Measurements from ENCODE around the gene RYR2.
"Not testable (repeated sequence)": the region's sequence is repeated elsewhere in the genome, so short reads cannot be mapped to it uniquely, and the experiment has no call there.

RYR2 gene

DNA sequence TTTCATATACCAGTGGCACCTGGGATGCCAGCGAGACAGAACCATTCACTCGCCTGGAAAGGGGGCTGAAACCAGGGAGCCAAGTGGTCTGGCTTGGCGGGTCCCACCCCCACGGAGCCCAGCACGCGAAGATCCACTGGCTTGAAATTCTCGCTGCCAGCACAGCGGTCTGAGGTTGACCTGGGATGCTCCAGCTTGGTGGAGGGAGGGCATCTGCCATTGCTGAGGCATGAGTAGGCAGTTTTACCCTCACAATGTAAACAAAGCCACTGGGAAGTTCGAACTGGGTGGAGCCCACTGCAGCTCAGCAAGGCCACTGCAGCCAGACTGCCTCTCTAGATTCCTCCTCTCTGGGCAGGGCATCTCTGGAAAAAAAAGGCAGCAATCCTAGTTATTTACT, 778.6 kb downstream of the RYR2 start:
- not testable (repeated sequence) for DNase-seq

DNA sequence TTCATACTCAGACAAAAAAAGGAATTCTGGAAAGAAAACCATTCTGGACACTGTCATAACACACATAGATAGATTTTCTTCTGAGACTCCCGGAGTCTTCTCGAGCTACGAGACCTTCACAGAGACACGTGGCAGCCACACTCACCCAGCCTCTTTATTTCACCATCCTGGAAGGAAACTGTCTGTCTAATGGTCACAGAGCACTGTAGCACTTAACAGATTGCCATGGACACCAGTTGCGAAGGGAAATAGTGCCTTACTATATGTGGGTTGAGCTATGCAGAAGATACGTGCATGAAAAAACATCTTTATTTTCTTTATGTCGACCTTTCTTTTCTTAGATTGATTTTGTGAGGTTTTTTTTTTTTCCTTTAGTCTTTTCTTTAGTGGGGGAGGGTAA, 790.9 kb downstream of the RYR2 start:
- no peak for DNase-seq

DNA sequence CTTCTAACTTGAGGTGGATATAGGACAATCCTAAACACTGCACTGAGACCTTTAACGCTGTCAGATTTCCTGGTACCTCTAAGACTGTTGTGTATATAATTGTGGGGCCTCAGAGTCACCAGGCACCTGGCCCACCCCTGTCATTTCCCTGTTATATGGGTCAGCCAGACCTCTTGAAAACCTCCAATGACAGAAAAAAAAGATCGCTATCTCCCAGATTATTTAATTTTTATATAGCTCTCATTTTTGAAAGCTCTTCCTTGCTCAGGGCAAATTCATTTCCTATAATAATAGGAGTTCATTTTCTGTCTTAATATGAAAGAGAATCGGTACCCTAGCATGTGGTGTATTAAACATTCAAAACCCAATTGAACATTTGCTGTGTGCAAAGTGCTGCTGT, 792.1 kb downstream of the RYR2 start:
- no peak for DNase-seq

DNA sequence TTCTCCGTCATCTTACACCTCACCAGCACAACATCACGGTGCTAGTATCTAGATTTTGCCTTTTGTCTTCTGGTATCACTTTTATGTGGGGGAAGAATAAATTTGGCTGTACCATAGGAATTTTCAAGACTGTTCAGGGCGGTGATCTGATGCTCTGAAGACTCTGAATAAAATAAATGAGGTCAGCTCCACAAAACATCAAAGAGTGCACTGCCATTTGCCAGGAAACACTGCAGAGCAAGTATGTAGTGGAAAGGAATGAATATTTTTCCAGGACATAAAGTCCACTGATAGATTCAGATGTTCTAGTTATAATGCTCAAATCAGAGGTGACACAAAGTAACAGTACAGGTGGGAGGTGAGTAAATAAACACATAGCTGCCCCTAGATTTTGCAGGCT, 792.5 kb downstream of the RYR2 start:
- no peak for DNase-seq

DNA sequence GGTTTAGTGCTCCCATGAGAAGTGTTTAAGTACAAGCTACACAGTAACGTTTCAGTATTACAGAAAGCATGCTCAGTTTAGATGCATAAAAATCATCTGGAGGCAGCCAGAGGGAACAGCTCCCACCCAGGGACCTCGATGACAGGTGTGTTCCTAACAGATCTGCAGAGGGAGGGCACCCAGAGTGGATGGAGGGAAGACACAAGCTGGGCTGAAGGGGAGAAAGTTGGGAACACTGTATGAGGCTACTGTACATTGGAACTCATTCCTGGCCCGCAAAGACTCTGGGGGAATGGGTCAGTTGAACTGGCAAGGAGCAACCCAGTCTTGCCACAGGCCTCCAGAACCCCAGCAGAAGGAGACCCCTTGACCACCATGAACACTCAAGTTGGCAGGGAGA, 796.3 kb downstream of the RYR2 start:
- no peak for DNase-seq

DNA sequence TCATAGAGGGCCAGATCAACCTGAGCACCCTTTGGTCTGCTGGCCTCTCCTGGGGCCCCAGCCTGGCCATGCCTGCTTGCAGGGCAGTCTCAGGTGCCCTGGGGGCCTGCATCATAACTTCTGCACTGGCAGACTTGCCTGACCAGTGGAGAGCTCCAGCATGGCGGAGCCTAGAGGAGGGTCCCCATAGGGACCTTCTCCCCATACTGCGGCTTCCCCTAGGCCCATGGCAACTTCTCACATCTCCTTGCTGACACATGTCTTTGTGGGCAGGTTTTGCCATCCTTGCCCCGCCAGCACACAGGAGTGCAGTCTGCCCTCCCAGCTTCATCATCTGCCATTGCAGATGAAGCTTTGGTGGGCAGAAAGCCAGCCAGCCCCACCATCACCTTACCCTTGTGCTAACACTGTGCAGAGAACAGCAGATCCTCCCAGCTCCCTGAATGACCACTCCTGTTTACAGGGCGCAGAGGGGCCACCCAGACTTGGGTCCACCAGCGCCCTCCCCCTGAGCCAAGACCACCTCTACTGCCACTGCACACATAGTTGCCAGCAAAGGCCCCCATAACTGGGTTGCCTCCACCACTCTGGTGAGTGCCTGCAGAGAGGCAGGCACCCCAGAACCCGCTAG, 797.0 kb downstream of the RYR2 start:
- DNase-seq = no peak

DNA sequence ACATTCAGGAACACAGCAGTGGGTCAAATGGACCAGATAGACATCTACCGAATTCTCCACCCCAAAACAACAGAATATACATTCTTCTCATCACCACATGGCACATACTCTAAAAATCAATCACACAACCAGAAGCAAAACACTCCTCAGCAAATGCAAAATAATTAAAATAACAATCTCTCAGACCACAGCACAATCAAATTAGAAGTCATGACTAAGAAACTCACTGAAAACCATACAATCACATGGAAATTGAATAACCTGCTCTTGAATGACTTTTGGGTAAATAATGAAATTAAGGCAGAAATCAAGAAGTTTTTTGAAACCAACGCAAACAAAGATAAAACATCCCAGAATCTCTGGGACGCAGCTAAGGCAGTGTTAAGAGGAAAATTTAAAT, 799.5 kb downstream of the RYR2 start:
- no peak for DNase-seq

DNA sequence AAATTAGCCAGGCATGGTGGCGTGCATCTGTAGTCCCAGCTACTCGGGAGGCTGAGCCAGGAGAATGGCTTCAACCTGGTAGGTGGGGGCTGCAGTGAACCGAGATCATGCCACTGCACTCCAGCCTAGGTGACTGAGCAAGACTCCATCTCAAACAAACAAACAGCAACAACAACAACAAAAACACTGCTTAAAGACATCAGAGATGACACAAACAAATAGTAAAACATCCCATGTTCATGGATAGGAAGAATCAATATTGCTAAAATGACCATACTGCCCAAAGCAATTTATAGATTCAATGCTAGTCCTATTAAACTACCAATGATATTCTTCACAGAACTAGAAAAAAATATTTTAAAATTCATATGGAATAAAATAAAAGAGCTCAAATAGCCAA, 801.5 kb downstream of the RYR2 start:
- not testable (repeated sequence) for DNase-seq

DNA sequence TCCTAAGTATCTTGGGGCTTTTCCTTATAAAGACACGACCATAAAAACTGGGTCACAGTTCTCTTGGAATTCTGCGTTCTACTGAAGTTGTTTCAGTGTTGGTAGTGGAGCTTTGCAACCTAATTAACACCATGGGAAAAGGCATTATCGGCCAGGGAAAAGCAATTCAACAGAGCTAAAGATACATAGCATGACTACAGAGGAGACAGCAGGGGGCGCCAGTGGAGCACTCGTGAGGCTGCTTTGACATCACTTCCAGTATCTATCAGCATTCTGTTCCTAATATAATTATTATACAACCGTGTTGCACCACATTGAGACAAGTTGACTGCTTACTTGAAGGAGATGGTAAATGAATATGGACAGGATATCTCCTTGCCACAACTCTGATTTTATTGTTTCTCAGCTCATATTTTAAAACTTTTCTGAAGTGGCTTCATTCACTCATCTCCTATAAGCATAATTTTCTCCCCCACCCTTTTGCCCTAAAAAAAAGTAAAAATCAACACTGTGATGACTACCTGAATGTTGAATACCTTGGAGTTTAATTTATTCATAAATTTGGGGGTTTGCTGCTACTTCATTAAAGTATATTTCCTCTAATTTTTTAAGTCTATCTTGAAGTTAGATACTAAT, 809.3 kb downstream of the RYR2 start:
- no peak for DNase-seq

DNA sequence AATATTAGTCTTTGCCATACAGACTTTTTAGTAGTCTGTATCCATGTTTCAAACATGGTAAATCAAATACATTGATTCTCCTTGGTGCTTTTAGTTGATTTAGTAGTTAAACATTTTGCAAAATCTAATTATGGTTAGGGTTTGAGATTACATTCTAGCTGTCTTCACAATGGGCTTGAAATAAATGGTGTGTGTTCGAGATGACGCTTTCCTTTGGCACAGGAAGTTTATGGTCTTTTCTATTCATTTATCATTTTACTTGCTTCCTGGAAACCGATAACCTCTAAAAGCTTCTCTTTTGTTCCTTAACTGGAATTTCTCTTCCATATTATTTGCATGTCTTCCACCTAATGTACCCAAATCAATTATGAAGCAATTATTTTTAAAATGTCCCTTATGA, 810.4 kb downstream of the RYR2 start:
- no peak for DNase-seq

DNA sequence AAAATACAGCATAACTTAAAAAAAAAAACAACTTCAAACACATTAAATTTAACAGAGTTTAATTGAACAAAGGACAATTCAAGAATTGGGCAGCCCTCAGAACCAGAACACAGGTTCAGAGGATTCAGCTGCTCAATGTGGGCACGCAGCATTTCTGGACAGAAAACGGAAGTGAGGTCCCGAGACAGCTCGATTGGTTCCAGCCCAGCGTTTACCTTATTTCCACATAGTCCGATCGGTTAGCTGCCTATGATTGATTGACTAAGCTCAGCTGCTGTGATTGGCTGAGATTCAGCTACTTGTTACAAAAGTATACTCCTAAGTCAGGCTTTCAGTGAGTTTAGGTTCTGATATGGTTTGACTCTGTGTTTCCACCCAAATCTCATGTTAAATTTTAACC, 815.5 kb downstream of the RYR2 start:
- no peak for DNase-seq

DNA sequence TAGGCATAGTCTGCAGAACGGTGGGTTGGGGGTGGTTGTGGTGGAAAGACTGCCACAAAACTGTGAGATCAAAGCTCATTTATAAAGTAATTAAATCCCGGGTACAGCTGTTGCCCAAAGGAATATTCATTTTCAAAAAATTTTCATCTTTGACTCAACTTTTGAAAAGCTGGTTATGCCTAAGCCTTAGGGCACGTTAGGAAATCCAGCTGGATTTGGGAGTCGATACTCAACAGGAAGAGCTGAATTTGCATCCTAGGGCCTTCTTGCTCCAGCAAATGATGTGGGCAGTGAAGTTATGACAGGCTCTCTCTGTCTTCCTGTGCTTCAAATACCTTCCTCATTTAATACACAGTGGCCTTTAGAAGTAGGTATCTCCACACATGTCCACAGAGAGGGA, 817.0 kb downstream of the RYR2 start:
- DNase-seq = no peak

DNA sequence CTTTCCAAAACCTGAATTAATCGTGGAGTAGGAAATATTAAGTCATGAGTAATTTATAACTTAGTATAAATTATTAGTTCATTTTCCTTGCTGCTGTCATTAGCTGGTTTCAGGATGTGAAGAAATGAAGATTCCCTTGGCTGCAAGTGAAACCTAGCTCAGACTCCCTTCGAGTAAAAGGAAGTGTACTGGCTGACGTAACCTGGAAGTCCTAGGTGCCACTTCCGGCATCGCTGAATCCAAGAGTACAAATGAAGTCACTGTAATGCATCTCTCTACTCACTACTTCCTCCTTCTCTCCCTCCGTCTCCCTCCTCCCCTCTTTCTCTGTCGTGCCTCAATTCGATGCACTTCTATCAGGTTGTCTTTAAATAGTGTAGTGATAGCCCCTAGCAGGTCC, 820.0 kb downstream of the RYR2 start:
- DNase-seq = no peak

DNA sequence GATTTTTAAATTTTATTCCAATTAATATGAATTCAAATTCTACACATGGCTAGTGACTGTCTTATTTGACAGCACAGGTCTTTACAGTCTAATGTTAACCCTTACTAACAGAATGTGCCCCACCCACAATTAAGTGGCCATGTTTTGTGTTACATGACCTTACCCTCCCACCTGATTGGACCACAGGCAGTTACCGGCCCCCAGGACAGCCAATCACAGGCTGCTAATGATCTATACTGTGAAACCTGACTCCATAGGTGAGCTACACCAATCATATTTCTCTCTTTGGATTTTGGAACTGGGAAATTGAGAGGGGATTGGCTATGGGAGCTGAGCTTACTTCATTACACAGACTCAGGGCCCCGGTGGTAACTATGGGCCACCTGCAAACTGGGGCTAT, 821.2 kb downstream of the RYR2 start:
- DNase-seq = no peak

DNA sequence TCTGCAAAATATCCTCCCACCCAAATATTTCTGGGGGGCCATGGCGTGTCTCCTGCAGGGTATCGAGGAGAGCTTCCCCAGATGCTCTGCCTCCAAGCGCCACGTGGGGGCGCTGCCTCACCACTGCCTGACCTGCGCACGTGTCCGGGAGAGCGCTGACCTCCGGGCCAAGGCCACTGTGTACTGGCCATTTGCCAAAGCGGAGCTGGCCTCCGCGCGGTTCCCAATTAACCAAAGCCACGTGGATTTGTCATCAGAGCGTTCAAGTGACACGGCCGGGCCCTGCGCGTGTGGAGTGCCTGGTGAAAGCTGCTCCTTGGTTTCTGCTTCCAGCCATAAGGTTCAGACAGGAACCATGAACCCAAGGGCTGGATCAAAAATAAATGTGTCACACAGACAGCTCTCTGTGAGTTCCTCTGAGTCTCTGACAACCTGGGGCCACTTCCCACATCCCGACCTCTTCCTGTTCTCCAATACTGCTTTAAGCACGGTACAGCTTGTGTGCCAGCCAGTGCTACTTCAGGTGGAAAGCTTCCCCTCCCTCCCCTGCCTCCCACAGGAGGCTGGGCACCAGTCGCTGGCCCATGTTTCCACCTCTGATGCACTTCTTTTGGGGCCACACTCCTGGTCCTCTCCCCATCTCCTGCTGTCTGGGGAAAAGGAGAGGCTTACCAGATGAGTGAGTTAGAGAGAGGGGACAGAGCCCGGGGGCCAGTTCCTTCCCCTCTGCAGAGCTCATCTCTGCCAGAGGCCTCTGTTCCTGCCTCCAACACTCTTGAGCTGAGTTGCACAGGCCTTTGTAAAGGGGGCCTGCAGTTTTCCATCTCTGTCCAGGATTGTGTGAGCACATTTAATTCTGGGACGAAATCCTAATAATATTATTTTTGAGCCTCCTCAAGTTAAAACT, 822.6 kb downstream of the RYR2 start:
- DNase-seq = no peak

DNA sequence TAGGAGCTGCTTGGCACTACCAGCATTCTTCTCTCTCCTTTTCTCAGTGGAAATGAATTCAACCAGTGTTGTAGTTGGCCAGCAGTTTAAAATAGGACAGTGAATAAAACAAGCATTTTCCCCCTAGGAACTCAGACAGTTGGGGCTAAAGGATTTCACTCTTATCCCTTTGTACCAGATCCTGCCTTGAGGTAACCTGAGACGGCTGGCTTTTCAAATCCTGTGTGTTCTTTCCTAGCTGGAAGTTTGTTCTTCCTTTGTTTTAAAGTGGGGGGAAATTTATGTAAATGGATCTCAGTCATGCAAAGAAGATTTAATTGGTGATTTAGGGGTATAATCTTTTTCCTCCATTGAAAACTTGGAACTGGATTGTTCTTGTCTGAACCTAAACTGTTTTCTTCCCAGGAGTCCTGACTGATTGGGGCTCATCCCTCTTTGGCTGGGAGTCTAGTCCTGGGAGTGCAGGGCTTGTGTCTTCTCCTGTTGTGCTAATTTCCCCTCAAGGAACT, 825.5 kb downstream of the RYR2 start:
- DNase-seq = no peak

DNA sequence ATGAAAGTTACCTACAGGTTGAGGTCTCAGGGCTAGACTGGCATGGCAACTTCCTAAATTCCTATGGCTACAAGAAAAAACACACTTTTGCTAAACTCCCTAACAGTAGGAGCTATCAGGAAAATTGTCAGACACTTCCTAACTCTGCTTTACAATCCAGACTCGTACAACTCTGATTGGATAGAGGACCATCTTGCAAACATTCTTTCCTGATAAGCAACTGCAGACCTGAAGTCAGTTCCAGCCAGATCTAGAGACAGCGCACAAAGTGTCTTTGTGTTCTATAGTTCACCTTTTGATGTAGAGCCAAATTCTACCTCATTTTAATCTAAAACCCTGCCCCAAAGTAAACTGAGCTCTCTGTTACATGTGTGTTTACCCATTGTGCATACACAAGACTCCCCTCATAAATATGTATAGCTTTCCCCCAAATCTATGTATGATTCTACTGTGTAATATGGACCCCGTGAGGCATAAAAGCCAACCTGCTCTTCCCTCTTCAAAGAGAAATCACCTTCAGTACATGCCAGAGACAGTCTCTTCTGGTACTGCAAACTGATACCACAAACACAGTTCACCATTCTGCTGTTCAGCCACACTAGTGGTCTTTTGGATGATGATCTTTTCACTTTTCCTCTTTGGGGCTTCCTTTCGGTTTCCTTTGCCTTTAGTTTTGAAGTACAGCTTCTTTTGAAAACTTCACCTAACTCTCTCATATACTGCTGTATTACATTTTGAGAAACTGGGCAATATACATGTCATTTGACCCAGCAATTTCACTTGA, 827.0 kb downstream of the RYR2 start:
- DNase-seq = no peak

DNA sequence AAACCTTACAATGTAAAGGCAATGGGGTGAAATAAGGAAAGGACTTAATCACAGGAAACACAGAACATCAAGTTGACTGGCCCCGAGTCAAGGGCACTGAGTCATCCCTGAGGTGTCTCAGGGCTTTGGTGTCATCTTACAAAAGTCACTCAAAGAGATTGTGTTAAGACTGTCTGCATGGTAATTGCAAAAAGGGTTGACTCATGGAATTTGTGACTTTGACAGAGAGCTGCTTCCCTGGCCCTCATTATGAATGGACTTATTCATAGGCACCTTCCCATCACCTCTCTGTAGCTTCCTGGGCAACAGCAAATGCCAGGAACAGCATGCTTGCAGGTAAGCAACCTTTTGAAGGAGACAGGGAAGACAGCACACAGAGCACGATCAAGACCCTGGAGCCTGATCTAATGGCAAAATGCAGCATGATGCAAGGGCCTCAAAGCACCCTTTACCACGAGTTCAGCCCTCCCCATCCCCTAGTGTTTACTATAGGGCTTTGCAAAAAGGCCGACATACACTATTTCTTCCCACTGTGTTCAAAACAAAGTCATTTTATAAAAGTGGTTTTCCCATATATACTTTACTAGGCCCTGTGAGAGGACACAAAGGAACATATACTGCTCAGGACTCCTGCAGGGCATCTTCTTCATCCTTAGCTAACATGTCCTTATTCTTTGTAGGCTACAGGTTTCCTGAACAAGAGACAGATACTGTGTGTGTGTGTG, 831.7 kb downstream of the RYR2 start:
- DNase-seq = no peak

DNA sequence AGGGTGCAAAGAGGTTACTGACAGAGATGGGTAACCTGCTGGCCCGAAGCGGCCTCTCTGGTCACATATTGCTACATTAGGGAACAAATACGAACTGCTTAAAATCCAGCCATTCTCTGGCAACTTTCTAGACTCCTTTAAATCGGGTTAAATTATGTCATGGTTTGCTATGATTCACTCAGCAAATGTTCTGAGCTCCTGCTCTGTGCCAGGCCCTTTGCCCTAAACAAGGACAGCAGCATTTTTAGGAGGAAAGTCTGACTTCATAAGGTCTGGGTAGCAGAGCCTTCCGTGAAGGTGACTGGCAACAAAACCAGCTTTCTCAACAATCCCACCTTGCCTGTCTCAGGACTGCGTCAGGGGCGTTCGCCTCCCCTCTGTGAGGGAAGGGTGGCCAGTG, 833.3 kb downstream of the RYR2 start:
- DNase-seq = no peak

DNA sequence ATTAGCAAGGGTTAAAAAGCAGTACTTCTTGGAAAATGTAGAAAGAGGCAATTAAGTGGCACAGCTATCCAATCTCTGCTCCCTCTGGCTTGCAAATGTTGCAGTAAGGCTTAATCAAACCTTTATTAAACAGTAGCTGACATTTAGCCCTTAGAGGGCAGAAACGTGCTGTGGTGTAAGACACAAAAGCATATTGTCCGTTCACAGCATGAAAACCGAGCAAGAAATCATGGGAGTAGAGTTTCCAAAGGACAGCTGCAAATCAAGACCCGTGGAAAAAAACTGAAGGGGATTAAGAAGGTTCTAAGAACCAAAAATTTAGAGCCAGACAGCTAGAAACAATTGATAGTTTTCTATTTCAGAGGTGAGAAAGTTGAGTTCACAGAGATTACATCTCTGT, 835.6 kb downstream of the RYR2 start:
- DNase-seq = no peak

DNA sequence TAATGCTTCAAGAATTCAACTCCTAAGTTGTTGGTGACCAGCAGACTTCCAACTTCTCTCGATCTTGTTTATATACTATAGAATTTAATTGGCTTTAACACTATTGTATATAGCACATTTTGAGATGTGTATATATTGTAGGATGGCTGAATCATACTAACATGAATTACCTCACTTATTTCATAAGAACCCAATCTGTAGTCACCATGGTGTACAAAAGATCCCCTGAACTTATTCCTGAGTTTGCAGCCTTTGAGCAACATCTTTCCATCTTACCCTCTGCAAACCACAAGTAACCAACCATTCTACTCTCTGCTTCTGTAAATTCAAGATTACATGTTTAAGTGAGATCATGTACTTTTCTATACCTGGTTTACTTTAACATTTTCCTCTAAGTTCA, 836.4 kb downstream of the RYR2 start:
- DNase-seq = no peak

DNA sequence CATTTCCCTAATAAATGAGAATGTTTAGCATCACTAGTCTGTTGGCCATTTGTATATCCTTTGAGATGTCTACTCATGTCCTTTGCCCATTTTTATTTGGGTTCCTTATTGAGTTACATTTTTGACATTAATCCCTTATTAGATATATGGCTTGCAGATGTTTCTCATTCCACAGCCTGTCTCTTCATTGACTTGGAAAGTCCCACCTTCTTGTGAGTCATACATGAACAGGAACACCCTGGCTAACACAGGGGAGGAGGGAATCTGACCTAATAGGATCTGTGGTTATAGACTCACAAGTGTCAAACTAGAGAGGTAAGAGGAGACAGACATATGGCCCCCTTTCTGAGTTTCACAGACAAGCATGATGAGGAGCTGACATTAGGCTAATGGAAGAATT, 837.2 kb downstream of the RYR2 start:
- no peak for DNase-seq

Data from activated gamma-delta T cell treated with Interleukin-2 at 50 U/mL for 16 hours (primary cell).